Suppressor macrophage treated with lipopolysaccharide for 1 hour (primary cell): ENCODE data around the gene POLR1A.

Source experiments
- DNase-seq, 3 donors: peaks; one replicate each; pipeline ENCODE4 v3.0.0-alpha.2; 2020 to 2022

POLR1A gene

DNA sequence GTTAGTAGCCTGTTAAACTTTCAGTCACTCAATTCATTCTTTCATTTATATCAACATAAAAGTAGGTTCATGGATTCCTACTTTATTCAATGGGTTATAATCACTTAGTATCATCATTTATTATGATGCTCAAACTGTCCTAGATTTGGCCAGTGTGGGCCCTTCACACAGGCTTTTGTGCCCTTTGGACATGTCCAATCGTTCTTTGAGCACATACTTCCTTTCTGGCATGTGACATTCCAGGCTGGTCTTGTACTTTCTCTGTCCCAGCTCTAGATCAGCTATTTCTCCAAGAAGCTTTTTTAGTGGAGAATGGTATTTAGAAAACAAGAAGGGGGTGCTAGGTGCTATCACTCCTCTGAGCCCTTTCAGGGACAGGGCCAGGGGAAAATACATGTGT lies 11.5 kb downstream of the POLR1A start:
- no peak for DNase-seq

DNA sequence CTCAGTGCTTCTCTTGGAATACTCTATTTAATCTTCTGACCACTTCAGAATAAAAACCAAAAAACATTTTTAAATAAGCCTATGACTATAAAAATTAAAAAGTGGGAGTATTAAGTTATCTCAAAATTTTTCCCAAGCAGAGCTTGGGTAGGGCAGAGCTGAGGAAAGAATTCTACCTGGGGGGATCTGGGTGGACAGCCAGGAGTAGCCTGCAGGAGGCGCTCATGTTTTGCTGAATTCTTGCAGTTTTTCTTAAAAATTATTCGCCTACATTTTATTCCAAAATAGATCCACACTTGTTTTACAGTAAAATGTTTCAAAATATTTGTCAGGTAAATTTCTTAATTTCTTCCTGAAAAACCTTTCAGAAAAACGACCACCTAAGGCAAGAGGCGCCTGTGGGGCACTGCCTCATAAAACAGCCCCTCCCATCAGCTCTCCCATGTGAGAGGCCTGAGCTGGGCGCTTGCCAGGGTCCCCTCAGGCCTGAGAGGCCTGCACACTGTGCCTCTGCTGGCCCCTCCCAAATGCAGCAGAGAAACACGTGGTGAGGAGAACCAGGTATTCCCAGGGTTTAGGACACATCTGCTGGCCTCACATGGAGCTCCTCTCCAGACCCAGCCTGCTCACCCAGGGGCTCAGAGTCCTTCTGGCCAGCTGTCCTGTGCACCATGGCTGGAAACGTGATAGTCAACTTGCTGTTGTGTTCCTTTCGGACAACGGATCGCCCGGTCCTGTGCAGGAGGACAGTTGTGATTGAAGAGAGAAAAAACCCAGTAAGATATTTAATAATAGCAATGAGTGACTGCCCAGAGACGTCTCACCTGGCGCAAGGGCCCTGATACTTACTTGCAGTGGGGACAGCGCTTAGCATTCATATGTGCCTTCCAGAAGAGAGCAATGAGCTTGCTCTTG lies 17.5 kb downstream of the POLR1A start:
- DNase-seq = no peak

DNA sequence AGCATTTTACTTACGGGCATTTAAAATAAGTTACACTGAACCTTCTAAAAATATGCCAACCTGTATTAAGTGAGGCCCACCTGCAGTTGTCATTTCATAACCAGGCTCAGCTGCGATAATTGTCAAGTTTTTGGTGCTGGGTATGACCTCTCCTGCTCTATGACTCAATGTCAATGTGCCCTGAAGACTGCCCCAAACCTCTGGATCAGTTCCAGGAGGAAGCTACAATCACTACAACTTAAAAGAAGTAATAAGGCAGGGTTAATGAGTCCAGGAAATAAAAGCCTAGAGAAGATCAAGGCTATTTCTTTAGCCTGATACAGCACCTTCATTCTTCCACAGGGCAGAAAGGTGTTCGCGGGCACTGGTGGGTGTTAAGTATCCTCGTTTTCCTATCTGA lies 22.9 kb downstream of the POLR1A start:
- peak; percentile 42 to 55 (median 43) for DNase-seq

DNA sequence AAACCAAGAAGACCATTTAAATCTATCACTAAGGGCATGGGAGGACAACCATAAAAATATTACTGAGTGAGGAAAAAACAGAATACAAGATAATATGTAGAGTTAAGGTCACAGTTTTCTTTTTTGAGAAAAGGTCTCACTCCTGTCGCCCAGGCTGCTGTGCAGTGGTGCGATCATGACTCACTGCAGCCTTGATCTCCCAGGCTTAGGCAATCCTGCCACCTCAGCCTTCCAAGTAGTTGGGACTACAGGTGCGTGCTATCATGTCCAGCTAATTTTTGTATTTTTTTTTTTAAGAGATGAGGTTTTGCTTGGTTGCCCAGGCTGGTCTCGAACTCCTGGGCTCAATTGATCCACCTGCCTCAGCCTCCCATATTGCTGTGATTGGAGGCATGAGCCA lies 24.0 kb downstream of the POLR1A start:
- DNase-seq = no peak

DNA sequence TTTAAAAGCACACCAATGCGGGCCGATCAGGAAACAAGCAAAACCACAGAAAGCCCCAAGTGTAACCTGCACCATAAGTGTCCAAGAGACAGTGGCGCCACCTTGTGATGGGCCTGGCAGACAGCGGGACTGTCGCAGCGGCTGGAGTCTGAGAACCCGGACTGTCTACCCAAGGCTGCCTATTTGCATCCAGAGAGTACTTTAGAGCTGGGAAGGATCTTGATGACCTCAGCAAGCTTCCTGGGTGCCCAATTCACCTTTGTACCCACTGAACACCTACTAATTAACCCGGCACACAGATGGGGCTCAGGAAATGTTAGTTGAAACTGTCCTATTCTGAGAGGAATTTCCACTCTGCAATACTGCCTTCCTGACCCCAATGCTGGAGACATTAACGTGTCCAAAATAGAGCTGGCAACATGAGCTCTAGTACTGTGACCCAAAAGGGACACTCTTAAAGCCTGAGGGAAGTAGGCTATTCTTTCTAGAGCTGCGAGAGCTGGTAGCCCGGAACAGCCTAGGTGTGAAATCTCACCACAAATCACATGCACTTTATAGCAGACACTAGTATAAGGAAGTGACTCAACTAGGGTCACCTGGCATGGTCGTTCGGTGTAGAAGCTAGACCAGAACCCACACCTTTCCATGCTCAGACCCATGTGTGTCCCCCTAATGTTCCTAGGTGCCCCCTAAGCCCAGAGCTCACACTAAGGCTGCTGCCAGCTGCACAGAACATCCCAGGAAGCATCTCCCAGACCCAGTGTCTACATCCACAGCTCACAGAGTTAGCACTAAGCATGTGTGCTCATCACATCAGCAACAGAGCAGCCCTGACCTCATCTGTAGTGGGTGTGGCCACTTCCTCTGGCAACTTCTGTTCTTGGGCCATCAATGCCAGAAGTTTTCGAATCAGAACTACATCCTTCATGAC lies 25.4 kb downstream of the POLR1A start:
- DNase-seq = peak; percentile 84 to 90 (median 85)

DNA sequence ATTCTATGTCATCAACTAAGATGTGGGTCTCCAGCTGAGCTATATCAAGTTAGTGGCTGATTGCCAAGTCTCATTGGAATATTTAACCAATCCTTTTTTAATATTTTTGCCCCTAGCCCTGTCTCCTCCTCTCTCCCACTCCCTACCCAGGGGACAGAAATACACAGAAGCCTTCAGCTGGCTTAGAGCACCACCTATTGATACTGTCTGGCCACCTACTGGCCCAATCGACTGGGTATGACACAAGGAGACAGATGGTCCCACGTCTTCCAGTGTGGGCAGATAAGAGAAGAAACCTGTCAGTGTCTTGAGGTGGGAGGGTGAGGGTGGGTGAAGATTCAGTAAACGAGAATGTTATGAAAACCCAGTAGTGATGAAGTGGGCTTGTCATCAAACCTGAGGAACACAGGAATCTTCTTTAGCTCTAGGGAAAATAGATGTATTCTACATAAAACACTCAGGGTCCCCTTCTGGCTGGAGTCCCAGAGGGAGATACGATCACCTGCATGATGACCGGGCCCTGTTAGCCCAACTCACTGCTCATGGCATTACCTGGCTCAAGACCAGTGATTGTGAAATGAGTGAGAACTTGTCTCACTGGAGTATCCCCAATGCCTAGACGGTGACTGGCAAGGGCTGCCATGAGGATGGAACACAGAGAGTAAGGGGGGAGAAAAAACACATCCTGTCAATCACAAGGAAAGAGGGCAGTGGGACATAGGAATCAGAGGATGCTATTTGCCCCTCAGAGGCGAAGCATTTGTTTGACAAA lies 26.7 kb downstream of the POLR1A start:
- DNase-seq = peak; percentile 66 to 76 (median 71)

DNA sequence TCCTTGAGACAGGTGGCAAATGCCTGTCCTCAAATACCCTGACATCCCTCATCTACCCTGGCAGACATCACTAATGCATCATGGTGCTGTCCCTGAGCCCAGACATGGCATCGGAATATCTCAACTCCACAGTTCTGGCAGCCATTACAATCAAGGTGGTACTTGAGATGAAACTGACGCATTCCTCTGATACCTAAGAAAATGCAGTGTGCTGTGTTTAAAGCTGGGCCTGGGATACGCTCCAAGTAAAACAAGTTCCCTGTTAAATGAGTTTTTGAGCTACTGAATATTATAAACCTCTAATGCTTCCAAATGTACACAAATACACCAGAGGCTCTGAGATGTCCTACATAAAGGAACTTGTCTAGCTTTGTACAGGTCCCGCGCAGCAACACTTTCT lies 29.8 kb downstream of the POLR1A start:
- DNase-seq = no peak

DNA sequence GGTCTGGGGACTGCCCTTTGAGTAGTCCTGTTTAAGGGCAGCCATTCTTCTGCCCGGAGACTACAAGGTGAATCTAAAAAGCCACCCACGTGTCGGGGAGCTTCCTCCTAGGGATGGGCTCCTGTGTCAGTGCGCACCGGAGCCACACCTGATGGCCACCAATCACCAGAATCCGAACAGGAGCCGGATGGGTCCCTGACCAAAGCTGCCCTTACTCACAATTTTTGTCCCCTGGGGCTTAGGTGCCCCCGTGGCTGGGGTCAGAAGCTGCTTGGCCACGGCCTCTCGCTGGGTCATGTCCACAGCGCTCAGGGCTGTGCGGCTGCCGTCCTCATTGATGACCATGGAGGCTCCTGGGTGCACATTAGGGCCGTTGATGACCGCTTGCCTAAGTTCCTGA lies 30.9 kb downstream of the POLR1A start:
- no peak for DNase-seq

DNA sequence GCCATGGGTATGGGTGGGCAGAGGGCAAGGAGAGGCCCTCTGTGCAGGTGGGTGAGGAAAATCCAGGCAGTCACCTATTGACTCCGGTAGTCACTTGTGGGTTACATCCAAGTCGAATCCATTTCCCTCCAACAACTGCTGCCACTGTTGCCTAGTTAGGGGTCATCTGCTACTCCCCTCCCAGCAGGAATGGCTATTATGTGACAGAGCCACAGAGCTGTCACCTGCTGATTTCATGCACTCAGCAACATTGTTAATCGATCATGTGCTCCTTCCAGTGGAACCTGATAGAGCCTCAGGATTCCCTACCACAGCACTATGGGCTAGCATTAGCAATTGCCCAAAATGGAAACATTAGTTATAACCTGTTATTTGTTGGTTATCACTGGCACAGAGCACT lies 31.4 kb downstream of the POLR1A start:
- DNase-seq = no peak

DNA sequence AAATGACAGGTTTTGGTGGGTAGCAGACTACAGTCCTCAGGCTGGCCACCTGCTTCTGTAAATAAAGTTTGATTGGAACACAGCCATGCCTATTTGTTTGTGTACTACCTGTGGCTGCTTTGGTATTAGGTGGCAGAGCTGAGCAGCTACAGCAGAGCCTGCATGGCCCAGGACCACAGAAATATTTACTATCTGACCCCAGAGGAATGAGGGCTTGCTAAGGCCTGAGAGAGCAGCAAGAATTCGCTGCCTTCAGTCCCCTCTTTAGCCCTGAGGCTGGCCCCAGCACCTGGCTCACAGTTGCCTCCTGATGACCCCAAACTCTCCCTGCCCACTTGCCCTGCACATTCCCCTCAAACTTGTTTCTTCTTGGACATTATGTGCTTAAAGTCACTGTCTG lies 32.5 kb downstream of the POLR1A start:
- no peak for DNase-seq

DNA sequence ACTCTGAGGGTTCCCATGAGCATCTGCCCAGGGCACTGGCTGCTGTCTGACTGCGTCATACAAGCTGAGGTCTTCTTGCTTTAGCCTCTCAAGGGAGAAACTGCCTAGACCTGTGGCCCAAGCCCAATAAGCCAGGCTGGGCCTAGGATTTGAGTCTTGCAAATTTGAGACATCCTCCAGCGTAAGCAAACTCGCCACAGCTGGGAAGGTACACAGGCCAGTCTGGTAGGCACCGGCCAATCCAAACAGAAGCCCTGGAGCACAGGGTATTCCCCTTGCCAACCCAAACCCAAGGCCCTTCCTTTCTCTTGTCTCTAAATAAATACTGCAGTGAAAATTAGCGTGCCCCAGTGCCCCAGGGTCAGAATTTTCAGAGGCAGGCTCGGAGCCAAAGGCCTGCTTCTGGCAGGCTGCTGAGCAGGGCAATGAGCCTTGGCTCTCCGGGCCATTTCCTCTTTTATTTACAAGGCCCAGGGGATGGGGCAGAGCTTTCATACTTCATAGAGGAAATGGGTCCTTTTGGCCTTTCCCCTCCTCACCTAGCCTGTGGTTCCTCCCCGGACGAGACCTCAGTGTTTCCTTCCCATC lies 33.3 kb downstream of the POLR1A start:
- peak; percentile 57 to 69 (median 60) for DNase-seq

DNA sequence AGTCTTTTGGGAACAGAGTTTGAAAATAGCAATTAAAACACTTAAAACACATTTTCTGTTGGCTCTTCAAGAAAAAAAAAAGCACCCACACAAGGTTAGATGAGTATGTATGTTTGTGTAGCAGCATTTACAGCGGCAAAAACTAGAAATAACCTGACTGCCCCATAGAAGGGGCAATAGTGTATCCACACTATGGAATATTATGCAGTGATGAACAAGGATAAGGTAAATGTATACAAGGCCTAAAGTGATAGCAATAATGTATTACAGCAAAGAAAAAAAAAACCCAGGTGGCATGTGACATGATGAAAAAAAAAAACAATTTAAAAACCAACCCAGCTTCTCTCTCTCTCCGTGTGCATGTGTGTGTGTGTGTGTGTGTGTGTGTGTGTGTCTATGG lies 34.8 kb downstream of the POLR1A start:
- DNase-seq = no peak

DNA sequence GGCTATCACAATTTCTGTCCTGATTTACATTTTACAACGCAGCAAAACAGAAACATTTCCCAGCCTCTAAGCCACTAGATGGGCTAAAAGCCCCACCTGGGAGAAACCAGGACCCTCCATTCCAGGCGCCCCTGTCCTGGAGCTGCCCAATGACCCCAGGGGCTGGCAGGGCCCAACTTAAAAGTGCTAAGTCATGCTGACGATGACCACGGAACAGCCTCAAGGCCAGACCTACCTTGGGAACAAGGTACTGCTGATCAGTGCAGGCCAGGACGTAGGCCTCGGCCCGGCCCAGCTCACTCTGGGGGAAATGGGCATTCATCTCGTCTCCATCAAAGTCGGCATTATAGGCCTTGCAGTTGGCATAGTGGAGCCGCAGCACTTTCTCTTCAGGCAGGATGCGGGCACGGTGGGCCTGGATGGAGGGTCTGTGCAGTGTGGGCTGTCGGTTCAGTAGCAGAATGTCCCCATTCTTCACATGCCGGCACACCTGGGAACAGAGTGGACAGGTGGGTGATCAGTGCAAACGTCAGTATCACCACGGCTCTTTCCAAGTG lies 35.8 kb downstream of the POLR1A start:
- DNase-seq = no peak

DNA sequence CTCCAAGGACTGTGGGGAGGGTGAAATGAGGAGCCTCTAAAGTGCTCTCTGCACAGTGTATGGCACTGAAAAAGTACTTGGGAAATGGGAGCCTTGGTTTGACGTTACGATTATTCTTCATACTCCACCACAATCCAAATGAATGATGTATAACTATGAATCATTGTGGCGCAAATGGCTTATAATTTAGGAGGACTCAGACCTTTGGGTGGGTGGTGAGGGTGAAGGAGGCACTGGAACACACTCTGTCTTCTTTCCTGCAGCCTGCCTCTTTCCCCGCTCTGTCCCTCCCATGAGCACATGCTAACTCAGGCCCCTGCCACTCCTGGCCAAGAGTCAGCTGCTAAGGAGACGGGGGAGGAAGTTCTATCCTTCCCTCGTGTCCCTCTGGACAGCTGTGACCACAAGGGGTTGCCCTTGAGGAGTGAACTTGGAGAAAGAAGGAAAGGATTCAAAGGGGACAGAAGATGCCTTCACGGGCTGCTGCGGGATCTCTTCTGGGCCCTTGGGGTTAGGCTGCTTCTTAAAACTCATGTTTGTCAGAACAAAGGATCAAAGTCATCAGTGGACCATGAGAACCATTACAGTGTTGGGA lies 36.5 kb downstream of the POLR1A start:
- DNase-seq = peak; percentile 8 to 32 (median 29)

DNA sequence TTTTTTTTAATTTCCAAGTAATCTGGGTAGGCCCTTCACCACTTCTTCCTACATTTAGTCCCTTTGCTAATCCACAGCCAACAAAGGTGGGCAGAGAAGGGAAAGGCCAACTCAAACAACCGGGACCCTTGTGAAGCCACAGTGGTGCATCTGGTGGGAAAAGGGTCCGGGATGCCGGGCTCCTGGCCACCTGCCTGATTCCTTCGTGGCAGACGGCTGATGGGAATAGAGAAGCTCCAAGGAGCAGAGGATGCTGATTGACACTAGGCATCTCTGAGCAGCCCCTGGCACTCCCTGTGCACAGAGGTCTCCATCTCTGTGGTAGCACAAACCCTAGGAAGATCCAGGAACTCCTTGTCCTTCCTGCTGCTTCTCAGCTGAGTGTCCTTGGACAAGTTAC lies 37.0 kb downstream of the POLR1A start:
- no peak for DNase-seq

DNA sequence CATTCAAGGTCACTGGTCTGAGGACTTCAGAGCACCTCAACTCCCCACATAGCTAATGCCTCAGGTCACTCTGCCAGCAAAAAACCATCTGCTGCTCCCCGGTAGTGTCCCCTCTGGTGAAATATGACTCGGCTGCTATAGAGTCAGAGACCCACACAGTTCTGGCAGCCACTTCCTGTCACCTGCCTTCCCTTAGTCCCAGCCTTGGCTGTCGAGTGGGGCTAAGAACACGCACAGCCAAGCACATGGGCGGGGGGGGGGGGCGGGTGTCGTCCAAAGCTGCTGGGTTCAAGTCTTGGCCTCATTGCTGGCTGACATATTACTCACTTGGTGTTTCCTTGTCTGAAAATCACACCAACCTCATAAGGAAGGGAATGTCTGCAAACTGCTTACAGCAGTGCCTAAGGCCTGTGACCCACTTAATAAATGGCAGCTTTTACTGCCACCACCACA lies 37.5 kb downstream of the POLR1A start:
- peak; percentile 13 to 29 (median 28) for DNase-seq

DNA sequence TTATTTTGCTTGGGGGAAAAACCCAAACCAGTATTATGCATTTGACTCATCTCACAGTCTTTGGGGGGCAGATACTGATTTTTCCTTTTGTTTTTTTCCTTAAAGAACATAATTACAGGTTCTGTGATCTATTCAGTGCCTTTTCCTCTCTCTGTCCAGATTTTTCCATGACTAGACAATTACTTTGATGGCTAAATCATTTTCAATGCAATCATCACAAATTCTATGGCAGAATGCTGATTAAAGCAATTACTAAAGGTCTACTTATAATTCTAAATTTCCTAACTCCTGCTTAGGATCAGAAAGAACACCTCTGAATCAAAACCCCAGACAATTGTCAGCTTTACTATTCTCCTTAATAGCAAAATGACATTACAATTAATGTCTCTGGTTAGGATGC lies 38.8 kb downstream of the POLR1A start:
- no peak for DNase-seq

DNA sequence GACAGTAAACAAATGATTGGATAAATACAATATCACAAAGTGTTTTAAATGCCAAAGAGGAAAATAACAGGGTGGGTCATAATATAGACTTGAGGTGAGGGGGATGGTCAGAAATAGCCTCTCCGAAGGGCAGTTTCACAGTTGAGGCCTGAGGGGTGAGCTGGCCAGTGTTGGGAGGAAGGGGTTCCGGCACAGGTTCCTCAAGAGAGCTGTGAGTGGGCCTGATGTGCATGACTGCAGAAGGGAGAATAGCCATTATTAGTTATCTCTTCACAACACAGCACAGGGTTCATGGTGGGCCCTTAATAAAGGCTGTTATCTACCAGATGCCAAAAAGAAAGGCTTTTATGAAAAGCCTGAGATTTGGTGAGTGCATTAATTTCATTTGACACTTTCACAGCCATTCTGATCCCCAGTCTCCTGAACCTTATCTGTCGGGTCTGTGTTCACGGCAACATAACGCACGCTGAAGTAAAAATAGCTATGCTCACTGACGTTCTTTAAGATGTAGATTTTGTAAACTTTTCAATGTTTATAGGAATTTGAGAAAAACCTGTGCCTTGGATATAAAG lies 39.6 kb downstream of the POLR1A start:
- no peak for DNase-seq

DNA sequence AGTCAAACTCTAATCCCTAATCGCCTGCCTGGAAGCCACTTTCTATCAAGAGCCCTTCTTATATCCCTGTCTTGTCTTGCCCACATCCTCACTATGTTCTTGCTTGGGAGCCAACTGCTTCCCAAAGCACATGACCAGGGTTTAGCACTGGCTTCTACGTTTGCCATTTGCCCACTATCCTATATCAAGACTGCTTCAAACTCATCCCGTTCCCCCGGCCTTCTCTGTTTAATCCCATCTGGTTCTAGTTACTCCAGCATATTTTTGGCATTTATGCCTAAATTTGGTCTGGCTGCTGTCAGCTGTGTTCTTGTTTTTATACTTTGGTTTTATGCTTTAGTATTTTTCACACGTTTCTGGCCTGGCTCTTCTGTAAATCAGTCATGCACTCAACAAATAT lies 40.2 kb downstream of the POLR1A start:
- DNase-seq = no peak

DNA sequence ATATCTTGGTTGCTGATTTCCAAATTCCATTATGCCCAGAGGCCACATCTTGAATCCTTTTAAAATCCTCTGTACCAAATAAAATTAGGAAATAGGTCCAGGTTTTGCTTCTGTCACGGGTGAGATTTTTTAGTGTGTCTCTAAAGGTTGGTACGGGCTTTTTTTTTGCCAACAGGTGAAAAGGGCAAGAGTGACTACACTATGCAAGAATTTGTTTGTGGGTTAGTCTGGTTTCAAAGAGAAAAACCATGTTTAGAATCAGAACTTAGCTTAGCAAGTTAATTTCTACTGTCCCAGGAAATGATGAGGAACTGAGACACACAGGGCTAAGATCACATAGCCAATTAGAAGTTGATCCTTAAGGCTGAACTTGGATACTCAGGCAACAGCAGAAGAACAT lies 41.7 kb downstream of the POLR1A start:
- no peak for DNase-seq

DNA sequence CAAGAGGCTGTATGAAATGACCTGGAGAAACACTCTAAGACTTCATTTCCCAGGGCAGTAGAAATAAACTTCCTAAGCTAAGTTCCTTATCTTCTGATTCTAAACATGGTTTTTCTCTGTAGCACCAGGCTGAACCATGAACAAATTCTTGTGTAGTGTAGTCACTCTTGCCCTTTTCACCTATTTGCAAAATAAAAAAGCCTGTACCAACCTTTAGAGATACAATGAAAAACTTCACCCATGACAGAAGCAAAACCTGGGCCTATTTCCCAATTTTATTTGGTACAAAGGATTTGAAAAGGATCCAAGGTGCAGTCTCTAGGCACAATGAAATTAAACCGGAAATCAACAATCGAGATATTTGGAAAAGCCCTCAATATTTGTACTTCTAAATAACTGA lies 43.6 kb downstream of the POLR1A start:
- no peak for DNase-seq
